HL-60 (cell line): ENCODE results near the gene SLC34A1.

Experiments
- POLR2AphosphoS5 ChIP-seq: IDR thresholded peaks from 2 replicates; pipeline ENCODE4 v1.6.1; 2012; ENCODE audit warnings: low read depth
- TF ChIP-seq, protein P1 (sequence below): IDR thresholded peaks from one replicate; pipeline ENCODE4 v1.5.1; 2011; ENCODE audit warnings: low read length, control low read depth, inconsistent platforms; ENCODE audit not compliant: insufficient read depth
- TF ChIP-seq, protein P2 (sequence below): IDR thresholded peaks from 2 replicates; pipeline ENCODE4 v1.6.1; 2012; ENCODE audit warnings: low read depth; ENCODE audit not compliant: insufficient replicate concordance

DNA sequence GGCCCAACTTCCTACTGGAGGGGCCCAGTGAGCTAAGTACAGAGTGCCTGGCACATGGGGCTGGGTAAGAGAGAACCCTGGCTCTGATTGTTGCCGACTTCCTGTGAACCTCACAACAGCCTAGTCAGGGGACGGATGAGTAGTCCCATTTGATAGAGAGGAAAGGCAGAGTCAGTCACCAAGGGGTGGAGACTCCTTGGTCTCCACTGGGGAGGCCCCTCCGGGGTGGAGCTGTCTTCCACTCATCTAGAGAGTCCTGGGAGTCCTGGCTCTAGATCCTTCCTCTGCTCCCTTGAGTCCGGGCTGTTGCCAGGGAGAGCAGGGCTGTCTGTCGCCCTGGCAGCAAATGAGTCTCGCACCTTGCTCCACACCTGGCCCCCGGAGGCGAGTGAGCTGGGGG is 50.2 kb downstream of the SLC34A1 start:
- TF ChIP-seq POLR2AphosphoS5 = no peak
- TF ChIP-seq, protein P1, sequence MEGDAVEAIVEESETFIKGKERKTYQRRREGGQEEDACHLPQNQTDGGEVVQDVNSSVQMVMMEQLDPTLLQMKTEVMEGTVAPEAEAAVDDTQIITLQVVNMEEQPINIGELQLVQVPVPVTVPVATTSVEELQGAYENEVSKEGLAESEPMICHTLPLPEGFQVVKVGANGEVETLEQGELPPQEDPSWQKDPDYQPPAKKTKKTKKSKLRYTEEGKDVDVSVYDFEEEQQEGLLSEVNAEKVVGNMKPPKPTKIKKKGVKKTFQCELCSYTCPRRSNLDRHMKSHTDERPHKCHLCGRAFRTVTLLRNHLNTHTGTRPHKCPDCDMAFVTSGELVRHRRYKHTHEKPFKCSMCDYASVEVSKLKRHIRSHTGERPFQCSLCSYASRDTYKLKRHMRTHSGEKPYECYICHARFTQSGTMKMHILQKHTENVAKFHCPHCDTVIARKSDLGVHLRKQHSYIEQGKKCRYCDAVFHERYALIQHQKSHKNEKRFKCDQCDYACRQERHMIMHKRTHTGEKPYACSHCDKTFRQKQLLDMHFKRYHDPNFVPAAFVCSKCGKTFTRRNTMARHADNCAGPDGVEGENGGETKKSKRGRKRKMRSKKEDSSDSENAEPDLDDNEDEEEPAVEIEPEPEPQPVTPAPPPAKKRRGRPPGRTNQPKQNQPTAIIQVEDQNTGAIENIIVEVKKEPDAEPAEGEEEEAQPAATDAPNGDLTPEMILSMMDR = no peak
- TF ChIP-seq, protein P2, sequence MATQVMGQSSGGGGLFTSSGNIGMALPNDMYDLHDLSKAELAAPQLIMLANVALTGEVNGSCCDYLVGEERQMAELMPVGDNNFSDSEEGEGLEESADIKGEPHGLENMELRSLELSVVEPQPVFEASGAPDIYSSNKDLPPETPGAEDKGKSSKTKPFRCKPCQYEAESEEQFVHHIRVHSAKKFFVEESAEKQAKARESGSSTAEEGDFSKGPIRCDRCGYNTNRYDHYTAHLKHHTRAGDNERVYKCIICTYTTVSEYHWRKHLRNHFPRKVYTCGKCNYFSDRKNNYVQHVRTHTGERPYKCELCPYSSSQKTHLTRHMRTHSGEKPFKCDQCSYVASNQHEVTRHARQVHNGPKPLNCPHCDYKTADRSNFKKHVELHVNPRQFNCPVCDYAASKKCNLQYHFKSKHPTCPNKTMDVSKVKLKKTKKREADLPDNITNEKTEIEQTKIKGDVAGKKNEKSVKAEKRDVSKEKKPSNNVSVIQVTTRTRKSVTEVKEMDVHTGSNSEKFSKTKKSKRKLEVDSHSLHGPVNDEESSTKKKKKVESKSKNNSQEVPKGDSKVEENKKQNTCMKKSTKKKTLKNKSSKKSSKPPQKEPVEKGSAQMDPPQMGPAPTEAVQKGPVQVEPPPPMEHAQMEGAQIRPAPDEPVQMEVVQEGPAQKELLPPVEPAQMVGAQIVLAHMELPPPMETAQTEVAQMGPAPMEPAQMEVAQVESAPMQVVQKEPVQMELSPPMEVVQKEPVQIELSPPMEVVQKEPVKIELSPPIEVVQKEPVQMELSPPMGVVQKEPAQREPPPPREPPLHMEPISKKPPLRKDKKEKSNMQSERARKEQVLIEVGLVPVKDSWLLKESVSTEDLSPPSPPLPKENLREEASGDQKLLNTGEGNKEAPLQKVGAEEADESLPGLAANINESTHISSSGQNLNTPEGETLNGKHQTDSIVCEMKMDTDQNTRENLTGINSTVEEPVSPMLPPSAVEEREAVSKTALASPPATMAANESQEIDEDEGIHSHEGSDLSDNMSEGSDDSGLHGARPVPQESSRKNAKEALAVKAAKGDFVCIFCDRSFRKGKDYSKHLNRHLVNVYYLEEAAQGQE = no peak
